AG08395 (cell line): ENCODE data around the gene ACOT4.
"Not testable (repeated sequence)": the region's sequence is repeated elsewhere in the genome, so short reads cannot be mapped to it uniquely, and the experiment has no call there.

Source experiments
- DNase-seq: peaks from one replicate; pipeline ENCODE4 v3.0.0; 2012; ENCODE audit warnings: mixed read lengths, low spot score

Gene ACOT4

GRCh38 chr14:73591690-73592449 lies at the start of gene ACOT4:
Gene ACOT4, plus strand, starts transcription at chr14:73591873. Its CDS starts 87 bp downstream, at chr14:73591960.
- peak; percentile 22 for DNase-seq

- not testable (repeated sequence) for DNase-seq
Observed at GRCh38 chr14:73542961-73543360, 48.7 kb upstream of the ACOT4 start.

- not testable (repeated sequence) for DNase-seq
Observed at GRCh38 chr14:73545353-73545752, 46.3 kb upstream of the ACOT4 start.

- not testable (repeated sequence) for DNase-seq
Observed at GRCh38 chr14:73549097-73549496, 42.6 kb upstream of the ACOT4 start.

GRCh38 chr14:73549889-73550524 lies 41.7 kb upstream of the ACOT4 start:
- not testable (repeated sequence) for DNase-seq

GRCh38 chr14:73553845-73554244 lies 37.8 kb upstream of the ACOT4 start:
- no peak for DNase-seq

- DNase-seq = not testable (repeated sequence)
Observed at GRCh38 chr14:73557201-73557600, 34.5 kb upstream of the ACOT4 start.

GRCh38 chr14:73558238-73558637 lies 33.4 kb upstream of the ACOT4 start:
- not testable (repeated sequence) for DNase-seq

- not testable (repeated sequence) for DNase-seq
Observed at GRCh38 chr14:73562256-73562655, 29.4 kb upstream of the ACOT4 start.

- DNase-seq = not testable (repeated sequence)
Observed at GRCh38 chr14:73562696-73563095, 29.0 kb upstream of the ACOT4 start.

- DNase-seq = not testable (repeated sequence)
Observed at GRCh38 chr14:73566431-73566830, 25.2 kb upstream of the ACOT4 start.

GRCh38 chr14:73566935-73567334 lies 24.7 kb upstream of the ACOT4 start:
- not testable (repeated sequence) for DNase-seq

GRCh38 chr14:73567358-73567757 lies 24.3 kb upstream of the ACOT4 start:
- DNase-seq = no peak

GRCh38 chr14:73567951-73568885 lies 23.5 kb upstream of the ACOT4 start:
- DNase-seq = peak; percentile 14

GRCh38 chr14:73568886-73569184 lies 22.8 kb upstream of the ACOT4 start:
- peak; percentile 9 for DNase-seq

GRCh38 chr14:73569185-73569958 lies 22.3 kb upstream of the ACOT4 start, which contains the start of gene ACOT2:
Gene ACOT2, plus strand, starts transcription at chr14:73569213. Its CDS starts 28 bp downstream, at chr14:73569241.
- peak; percentile 89 for DNase-seq

GRCh38 chr14:73570913-73571312 lies 20.8 kb upstream of the ACOT4 start:
- peak; percentile 21 for DNase-seq

- not testable (repeated sequence) for DNase-seq
Observed at GRCh38 chr14:73573034-73573433, 18.6 kb upstream of the ACOT4 start.

- not testable (repeated sequence) for DNase-seq
Observed at GRCh38 chr14:73573740-73574139, 17.9 kb upstream of the ACOT4 start.

- DNase-seq = not testable (repeated sequence)
Observed at GRCh38 chr14:73574251-73574650, 17.4 kb upstream of the ACOT4 start.

GRCh38 chr14:73576391-73576790 lies 15.3 kb upstream of the ACOT4 start:
- no peak for DNase-seq
